Hematopoietic multipotent progenitor cell (in vitro differentiated cells): ENCODE data around the gene SAP30. TPM values are rescaled to one million over a fixed set of nuclear protein-coding genes. Genes with fewer than 3 reads are reported as not detected.

ENCODE experiments used
- DNase-seq, 3 donors: peaks; one replicate each; pipeline ENCODE4 v3.0.0-alpha.2; 2011 to 2015; ENCODE audit warnings: low read depth in 2 of 3, low spot score in 2 of 3
- total RNA-seq: library from RNA; depleted of rRNA; stranded (reverse); fragments of >200 nt; gene quantifications from one replicate; pipeline ENCODE4 v1.2.3, GENCODE V29; 2012

The SAP30 gene
- total RNA-seq, 1 donor, result 18.6 TPM

GRCh38 chr4:173411106-173411693 lies 40.4 kb downstream of the SAP30 start:
- DNase-seq, result peak in 1 of 3 donors; percentile 8

DNA sequence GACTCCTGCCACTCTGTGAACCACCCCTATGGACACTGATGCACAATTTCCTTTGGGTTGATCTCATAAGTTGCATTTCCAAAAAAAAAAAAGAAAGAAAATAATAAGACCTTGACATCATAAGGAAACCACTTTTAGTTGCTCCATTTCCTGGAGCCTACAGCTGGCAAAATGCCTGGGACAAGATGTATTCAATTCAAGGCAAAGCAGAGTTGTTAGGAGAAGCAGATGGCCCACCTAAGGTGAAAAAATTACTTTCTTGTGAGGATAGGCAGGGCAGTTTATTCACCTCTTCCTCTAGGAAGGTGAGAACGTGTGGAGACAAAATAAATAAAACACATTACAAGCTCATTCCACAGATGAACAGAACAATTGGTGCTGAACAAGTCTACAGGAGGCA lies 42.3 kb downstream of the SAP30 start:
- DNase-seq, result peak in 1 of 3 donors; percentile 20

- no peak for DNase-seq
Observed at GRCh38 chr4:173414456-173414855, 43.7 kb downstream of the SAP30 start.

DNA sequence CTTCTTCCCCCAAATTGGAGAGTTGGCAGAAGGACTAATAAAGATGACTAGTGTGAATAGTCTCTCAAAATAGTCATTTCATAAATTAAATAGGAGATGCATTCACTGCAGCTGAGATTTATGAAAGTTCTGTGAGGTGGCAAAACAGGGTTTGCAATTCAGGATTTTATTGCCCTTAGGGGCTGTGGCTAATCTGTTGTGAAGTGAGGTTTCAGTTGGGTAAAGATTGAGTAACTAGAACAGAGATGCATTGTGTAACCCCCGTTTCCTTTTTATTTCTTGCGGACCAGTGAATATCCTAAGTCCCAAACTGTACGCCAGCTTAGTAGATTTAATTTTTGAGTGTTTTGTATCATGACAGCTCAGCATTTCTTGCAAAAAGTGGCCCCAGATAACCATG lies 44.3 kb downstream of the SAP30 start:
- DNase-seq, result no peak

DNA sequence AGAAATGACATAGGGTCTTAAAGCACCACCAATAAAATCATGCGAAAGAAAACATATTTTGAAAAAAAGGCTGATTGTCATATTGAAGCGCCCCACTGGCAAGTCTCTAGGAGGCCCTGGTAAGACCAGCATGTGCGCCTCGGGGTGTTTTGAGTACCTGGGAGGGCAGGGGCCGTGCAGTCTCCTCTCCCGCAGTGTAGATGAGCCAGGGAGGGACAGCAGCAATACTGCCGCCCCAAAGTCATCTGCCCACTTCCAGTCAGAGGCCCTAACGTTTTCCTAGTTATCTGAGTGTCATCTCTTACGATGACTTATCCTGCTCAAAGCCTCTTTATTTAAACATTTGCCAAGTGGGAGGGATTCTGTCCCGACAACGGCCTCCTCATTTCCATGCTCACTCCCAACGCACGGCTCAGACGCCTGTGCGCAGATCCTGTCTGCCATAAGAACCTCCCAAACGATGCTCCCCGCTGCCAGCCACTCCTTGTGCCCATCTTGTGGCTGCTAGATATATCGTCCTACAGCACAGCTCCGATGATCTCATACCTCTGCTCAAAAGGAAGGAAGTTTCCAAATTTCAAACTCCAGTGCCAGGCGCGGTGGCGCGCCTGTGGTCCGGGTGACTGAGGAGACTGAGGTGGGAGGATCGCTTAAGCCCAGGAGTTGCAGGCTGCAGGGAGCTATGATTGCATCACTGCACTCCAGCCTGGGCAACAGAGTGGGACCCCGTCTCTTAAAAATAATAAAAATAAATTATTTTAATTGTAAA lies 45.3 kb downstream of the SAP30 start:
- peak in 1 of 3 donors; percentile 35 for DNase-seq

DNA sequence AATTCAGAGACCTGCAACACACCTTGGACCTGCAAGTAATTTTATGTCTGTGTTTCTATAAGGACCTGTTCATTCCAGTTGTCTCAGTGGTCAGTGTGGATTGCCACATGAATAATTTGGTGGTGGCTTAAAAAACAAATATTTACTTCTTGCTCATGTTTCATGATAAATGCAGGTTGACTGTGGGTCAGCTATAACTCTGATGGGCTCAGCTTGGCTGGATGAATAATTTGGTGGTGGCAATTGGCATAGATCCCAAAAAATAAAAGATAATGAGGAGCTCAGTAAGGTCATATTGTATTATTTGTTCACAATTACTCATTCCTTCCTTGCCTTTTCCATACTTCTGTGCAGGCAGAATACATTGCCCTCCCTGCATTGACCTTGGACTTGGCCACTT lies 47.1 kb downstream of the SAP30 start:
- no peak for DNase-seq

GRCh38 chr4:173418639-173419038 lies 47.9 kb downstream of the SAP30 start:
- no peak for DNase-seq

DNA sequence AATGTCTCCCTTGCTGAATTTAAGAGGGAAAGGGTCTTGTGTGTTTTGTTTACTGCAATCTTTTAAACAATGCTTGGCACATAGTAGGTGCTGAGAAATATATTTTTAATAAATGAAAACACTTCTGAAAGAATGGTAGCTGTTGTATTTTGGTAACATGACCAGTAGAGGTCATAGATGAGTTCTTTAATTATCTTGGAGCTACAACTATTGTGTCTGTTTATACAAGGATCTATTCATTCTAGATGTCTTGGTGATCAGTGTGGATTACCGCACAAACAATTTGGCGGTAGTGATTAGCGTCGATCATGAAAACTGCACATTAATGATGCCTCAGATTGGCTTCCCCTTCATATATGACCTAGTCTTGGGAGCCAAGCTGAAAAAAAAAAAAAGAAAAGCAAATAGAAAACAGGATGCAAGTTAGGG lies 49.6 kb downstream of the SAP30 start:
- peak in 1 of 3 donors; percentile 57 for DNase-seq

GRCh38 chr4:173420801-173421200 lies 50.0 kb downstream of the SAP30 start:
- no peak for DNase-seq

DNA sequence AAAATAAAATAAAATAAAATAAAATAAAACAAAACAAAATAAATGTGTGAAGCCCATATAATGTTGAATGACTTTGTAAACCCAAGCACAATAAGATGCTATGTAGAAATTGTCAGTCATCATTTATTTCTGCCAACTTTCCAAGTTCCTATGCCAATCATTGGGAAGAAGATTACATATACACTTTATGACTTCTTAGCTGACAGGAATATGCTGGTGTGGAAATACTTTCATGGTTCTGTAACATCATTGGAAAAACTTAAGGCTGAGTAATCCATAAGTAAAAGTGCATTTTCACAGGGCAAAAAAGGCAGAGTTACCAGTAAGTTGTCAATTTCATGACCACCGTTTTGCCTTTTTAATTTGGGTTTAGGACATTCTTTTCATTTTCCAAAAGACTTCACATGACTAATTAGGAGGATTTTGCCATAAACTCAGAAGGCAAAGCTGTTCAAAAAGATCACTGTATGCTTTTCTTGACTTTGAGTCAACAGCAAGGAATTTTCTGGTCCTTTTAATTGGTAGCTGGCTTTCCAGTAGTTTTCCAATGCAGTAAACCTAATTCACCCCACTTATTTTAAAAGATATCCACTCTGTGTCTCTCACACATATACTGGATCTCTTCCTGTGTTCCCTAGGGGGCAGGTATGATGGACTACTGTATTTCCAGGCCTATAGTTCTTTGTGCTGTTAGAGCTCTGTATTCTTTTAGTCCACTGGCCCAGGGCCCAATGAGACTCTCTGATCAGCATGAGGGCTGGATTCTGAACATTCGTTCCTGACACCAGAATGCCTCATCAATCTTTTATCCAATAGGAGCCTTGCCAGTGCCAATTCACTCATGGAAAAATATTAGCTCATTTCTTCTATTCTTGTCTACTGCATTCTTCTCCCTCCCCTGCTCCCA lies 54.4 kb downstream of the SAP30 start:
- no peak for DNase-seq

DNA sequence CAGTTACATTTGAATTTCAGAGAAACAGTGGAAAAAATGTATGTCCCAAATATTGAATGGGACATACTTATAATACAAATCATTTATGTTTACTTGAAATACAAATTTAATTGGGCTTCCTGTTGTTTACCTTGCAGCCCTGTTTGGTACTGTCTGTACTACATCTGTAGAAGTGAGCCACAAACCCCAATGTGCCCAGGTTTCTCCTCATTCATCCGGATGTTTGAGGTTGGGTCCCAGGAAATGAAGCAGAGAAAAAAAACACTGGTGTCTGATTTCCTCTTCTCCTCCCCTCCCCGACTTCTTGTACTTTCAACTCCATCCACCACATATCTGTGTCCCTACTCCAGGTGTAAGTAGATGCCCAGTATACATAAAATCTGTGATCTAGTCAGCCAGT lies 55.3 kb downstream of the SAP30 start:
- no peak for DNase-seq

Other genes starting within 250 kb of the SAP30 start
- 19.1 TPM for gene GALNT7, start 202.1 kb upstream of the SAP30 start, total RNA-seq
- 25.0 TPM for gene HMGB2, start 36.6 kb upstream of the SAP30 start, total RNA-seq
- not detected for gene SCRG1, start 28.2 kb downstream of the SAP30 start, total RNA-seq
- not detected for gene HAND2, start 159.3 kb downstream of the SAP30 start, total RNA-seq